Vagina (tissue), 2 donors: ENCODE results near the gene CLPTM1L. TPM values are rescaled to one million over a fixed set of nuclear protein-coding genes. Genes with fewer than 3 reads are reported as not detected.

Experiments
- DNase-seq, 2 donors: peaks; one replicate each; pipeline ENCODE4 v3.0.0-alpha.2; 2017; ENCODE audit errors: extremely low spot score in 2 of 2
- H3K27ac ChIP-seq: fragments of 200-600 bp; sonication (generic); one replicate; pipeline ENCODE4 v1.5.1; 2019
- H3K27me3 ChIP-seq: fragments of 200-600 bp; sonication (generic); one replicate; pipeline ENCODE4 v1.5.1; 2019
- H3K36me3 ChIP-seq, 2 donors: fragments of 200-600 bp; sonication (generic); one replicate each; pipeline ENCODE4 v1.5.1; 2017 to 2019
- H3K4me1 ChIP-seq: fragments of 200-600 bp; sonication (generic); one replicate; pipeline ENCODE4 v1.5.1; 2019
- H3K4me3 ChIP-seq, 2 donors: fragments of 200-600 bp; sonication (generic); 1 replicate in 1 of 2; 2 replicates in 1 of 2; pipeline ENCODE4 v1.5.1; 2016 to 2019
- H3K9me3 ChIP-seq: fragments of 200-600 bp; sonication (generic); one replicate; pipeline ENCODE4 v1.5.1; 2019
- CTCF ChIP-seq, 3 experiments: fragments of 450-650 bp in 2 of 3; fragments of 200-600 bp in 1 of 3; sonication (generic) in 1 of 3; IDR thresholded peaks; one replicate each; pipeline ENCODE4 v1.5.1; 2017 to 2019; ENCODE audit warnings: antibody characterized with exemption in 3 of 3, mild to moderate bottlenecking in 2 of 3, moderate library complexity in 2 of 3
- POLR2A ChIP-seq, 2 donors: fragments of 450-650 bp; IDR thresholded peaks; one replicate each; pipeline ENCODE4 v1.6.1; 2017; ENCODE audit warnings: antibody characterized with exemption in 2 of 2, mild to moderate bottlenecking in 2 of 2, moderate library complexity in 2 of 2
- POLR2AphosphoS5 ChIP-seq, 2 donors: sonication (generic); formaldehyde crosslinking; IDR thresholded peaks; one replicate each; pipeline ENCODE4 v1.9.0; 2017; ENCODE audit warnings: antibody characterized with exemption in 2 of 2, mild to moderate bottlenecking in 2 of 2, low read depth in 1 of 2; ENCODE audit not compliant: insufficient read depth in 1 of 2
- intact Hi-C: fragments of 100-400 bp; cut with DNase I; formaldehyde crosslinking; loops from one replicate; pipeline ENCODE4 v1.15.1; 2023
- total RNA-seq: library from RNA; depleted of rRNA; stranded (reverse); fragments of >200 nt; gene quantifications from one replicate; pipeline ENCODE4 v1.2.3, GENCODE V29; 2016

The CLPTM1L gene
- total RNA-seq, 1 donor from 2014 or later: 40.0 TPM

- Histone ChIP-seq H3K36me3 (no peaks in the 10 kb centered on the region), H3K4me3 (no peak overlapping the region), H3K4me1 (no peaks in the 10 kb centered on the region), H3K27ac (no peak overlapping the region), H3K27me3 (no peaks in the 10 kb centered on the region), H3K9me3 (no peaks in the 10 kb centered on the region)
- TF ChIP-seq CTCF (IDR thresholded peaks at IDR 0.05) (no peak), POLR2A (IDR thresholded peaks at IDR 0.05) (no peak), POLR2AphosphoS5 (IDR thresholded peaks at IDR 0.05; ENCODE audit: insufficient read depth in 1 of 2, low read depth in 1 of 2) (no peak)
- intact Hi-C loops: no loop called here
- no peak for DNase-seq
Observed at GRCh38 chr5:1274471-1274870, 70.4 kb downstream of the CLPTM1L start.

GRCh38 chr5:1273745-1274144 is 71.2 kb downstream of the CLPTM1L start:
- Histone ChIP-seq H3K9me3 (no peaks in the 10 kb centered on the region), H3K27me3 (no peaks in the 10 kb centered on the region), H3K4me3 (no peak overlapping the region), H3K4me1 (no peaks in the 10 kb centered on the region), H3K27ac (no peak overlapping the region), H3K36me3 (no peaks in the 10 kb centered on the region)
- DNase-seq: no peak
- intact Hi-C loops: no loop called here
- TF ChIP-seq POLR2AphosphoS5 (IDR thresholded peaks at IDR 0.05; ENCODE audit: insufficient read depth in 1 of 2, low read depth in 1 of 2) (no peak), POLR2A (IDR thresholded peaks at IDR 0.05) (no peak), CTCF (IDR thresholded peaks at IDR 0.05) (no peak)

DNA sequence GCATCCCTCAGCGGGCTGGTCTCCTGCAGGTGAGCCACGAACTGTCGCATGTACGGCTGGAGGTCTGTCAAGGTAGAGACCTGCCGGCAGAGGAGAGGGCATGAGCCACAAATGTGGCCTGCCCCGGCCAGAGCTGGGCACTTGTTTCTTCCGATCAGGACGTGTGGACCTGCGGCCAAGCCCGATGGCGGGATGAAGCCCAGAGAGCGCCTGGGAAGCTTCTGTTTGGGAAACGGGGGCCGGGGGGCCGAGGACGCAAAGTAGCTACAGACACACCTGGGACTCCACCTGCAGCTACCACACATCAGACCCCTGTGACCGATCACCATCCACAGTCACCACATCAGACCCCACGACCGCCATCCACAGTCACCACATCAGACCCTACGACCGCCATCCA is 72.7 kb downstream of the CLPTM1L start:
- no peaks in the 10 kb centered on the region for H3K4me1 ChIP-seq
- no peak overlapping the region for H3K27ac ChIP-seq
- H3K27me3 ChIP-seq: no peaks in the 10 kb centered on the region
- H3K36me3 ChIP-seq: no peaks in the 10 kb centered on the region
- no peak for DNase-seq
- TF ChIP-seq POLR2AphosphoS5 (IDR thresholded peaks at IDR 0.05; ENCODE audit: insufficient read depth in 1 of 2, low read depth in 1 of 2) (no peak), CTCF (IDR thresholded peaks at IDR 0.05) (no peak), POLR2A (IDR thresholded peaks at IDR 0.05) (no peak)
- H3K9me3 ChIP-seq: no peaks in the 10 kb centered on the region
- intact Hi-C loops: no loop called here
- no peak overlapping the region for H3K4me3 ChIP-seq

- no peak overlapping the region for H3K27ac ChIP-seq
- no peak for TF ChIP-seq POLR2A (IDR thresholded peaks at IDR 0.05)
- H3K4me3 ChIP-seq: no peak overlapping the region
- DNase-seq: no peak
- intact Hi-C loops: no loop called here
- no peaks in the 10 kb centered on the region for H3K4me1 ChIP-seq
- H3K9me3 ChIP-seq: no peaks in the 10 kb centered on the region
- no peaks in the 10 kb centered on the region for H3K36me3 ChIP-seq
- H3K27me3 ChIP-seq: no peaks in the 10 kb centered on the region
Observed at GRCh38 chr5:1270933-1271914, 73.7 kb downstream of the CLPTM1L start.

GRCh38 chr5:1270426-1270825 is 74.5 kb downstream of the CLPTM1L start:
- no peaks in the 10 kb centered on the region for H3K9me3 ChIP-seq
- H3K36me3 ChIP-seq: no peaks in the 10 kb centered on the region
- H3K27me3 ChIP-seq: no peaks in the 10 kb centered on the region
- TF ChIP-seq POLR2A (IDR thresholded peaks at IDR 0.05) (no peak), CTCF (IDR thresholded peaks at IDR 0.05) (no peak), POLR2AphosphoS5 (IDR thresholded peaks at IDR 0.05; ENCODE audit: insufficient read depth in 1 of 2, low read depth in 1 of 2) (no peak)
- no peak overlapping the region for H3K4me3 ChIP-seq
- no peaks in the 10 kb centered on the region for H3K4me1 ChIP-seq
- H3K27ac ChIP-seq: no peak overlapping the region
- no peak for DNase-seq
- intact Hi-C loops: no loop called here
